NCI-H128 (cell line): ENCODE results near the gene BCL2L13.

ENCODE experiments used
- DNase-seq: peaks from one replicate; lab custom pipeline; 2025; ENCODE audit not compliant: unreplicated experiment; lab: John Stamatoyannopoulos, UW

BCL2L13 gene, protein sequence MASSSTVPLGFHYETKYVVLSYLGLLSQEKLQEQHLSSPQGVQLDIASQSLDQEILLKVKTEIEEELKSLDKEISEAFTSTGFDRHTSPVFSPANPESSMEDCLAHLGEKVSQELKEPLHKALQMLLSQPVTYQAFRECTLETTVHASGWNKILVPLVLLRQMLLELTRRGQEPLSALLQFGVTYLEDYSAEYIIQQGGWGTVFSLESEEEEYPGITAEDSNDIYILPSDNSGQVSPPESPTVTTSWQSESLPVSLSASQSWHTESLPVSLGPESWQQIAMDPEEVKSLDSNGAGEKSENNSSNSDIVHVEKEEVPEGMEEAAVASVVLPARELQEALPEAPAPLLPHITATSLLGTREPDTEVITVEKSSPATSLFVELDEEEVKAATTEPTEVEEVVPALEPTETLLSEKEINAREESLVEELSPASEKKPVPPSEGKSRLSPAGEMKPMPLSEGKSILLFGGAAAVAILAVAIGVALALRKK

DNA sequence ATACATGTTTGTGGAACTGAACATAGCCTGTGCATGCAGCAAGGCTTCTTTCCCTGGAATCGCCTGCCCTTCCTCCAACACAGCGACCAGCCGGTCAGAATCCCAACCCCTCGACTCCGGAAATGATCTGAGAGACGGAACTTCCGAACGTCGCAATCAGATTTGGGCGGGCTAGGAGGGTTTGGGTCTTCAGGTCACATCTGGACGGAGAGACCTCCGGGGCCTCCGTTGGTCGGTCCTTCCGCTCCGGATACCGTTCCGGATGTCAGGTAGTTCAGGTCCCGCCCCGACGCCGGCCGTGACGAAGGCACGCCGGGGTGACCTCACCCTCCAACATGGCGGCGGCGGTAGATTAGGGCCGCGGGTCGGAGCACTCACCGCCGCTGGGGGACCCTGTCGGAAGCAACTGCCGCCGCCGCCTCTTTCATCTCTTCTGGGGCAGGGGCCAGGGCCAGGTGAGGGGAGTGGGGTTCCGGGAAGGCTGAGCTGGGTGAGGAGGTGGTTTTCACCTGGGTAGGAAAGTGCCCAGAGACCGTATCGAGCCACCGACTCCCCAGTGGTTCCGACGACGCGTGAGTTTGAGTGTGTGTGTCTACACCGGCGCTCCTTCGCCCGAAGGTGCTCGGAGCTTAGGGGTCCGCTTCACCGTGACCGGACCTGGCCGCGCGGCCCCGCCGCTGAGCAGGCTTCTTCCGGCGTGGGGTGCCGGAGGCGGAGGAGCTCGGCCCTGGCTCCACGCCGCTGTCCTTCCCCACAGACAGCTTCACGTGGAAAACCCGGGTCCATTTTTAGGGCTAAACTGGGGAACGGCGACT, at the start of gene BCL2L13:
Gene BCL2L13 (plus strand): TSS at position 326 of the 815 bp plus-strand sequence. CDS start 16,955 bp downstream, outside the sequence.
- DNase-seq: peak; percentile 53

DNA sequence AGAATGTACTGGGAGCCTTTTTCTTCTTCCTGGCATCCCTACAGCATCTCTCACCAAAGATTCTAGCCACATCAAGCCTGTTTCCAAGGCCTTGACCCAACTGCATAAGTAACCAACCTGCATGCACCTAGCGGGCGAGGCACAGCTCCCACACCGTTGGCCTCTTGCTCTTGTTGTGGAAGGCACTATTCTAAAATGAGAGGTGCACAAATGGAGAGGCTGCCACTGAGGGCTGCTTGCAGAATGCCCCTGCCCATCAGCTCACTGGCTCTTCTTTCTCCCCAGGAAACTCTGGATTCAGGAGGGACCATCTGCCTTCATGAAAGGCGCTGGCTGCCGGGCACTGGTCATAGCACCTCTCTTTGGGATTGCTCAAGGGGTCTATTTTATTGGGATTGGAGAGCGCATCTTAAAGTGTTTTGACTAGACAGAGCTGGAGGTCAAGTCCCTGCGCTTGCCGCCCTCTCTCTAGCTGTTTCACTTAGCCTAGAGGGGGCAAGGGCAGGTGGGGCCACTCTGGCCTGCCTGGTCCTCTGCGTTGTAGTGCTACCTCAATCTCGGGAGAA, 48.7 kb upstream of the BCL2L13 start:
- no peak for DNase-seq

DNA sequence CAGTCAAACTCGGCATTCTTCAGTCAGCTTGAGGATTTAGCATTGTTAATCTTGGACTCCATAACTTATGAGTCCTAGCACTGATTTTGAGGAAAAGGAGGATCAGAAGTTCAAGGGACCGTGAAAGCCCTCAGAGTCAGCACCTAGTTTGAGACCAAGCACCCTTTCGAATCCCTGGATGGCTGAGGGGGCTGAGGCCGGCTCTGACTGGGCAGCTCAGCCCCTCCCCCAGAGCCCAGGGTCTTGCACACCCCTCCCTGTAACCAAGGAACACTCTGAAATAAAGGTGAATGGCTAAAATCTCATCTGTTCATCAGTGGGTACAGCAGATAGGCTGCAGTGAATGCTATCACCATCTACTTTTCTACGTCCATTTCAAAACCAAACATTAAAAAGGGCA, 48.0 kb upstream of the BCL2L13 start:
- DNase-seq: no peak

GRCh38 chr22:17592201-17592600, 46.4 kb upstream of the BCL2L13 start:
- DNase-seq: no peak

GRCh38 chr22:17596226-17596625, 42.3 kb upstream of the BCL2L13 start:
- DNase-seq: no peak

- DNase-seq: no peak
Observed at GRCh38 chr22:17597217-17597616, 41.3 kb upstream of the BCL2L13 start.

DNA sequence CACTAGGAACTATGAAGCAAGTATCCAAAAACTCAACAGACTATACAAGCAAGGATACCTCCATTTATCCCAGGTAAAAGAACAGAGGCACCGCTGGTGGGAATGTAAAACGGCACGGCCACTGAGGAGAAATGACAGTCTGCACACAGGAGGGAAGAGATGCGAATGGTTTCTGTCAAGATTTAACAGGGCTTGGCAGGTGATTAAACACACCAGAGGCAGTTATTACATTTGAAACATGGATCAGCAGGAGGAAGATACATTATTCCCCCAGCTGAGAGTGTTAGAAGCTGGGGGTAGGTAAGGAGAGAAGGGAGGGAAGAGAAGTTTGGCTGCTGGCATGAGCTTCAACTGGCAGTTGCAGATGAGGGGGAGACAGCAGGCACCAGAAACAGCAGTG, 40.2 kb upstream of the BCL2L13 start:
- DNase-seq: no peak

- no peak for DNase-seq
Observed at GRCh38 chr22:17601031-17601430, 37.5 kb upstream of the BCL2L13 start.

GRCh38 chr22:17603668-17604067, 34.9 kb upstream of the BCL2L13 start:
- no peak for DNase-seq

- no peak for DNase-seq
Observed at GRCh38 chr22:17606496-17606895, 32.1 kb upstream of the BCL2L13 start.

- DNase-seq: no peak
Observed at GRCh38 chr22:17607891-17608521, 30.6 kb upstream of the BCL2L13 start.

GRCh38 chr22:17612057-17612456, 26.5 kb upstream of the BCL2L13 start:
- DNase-seq: no peak

DNA sequence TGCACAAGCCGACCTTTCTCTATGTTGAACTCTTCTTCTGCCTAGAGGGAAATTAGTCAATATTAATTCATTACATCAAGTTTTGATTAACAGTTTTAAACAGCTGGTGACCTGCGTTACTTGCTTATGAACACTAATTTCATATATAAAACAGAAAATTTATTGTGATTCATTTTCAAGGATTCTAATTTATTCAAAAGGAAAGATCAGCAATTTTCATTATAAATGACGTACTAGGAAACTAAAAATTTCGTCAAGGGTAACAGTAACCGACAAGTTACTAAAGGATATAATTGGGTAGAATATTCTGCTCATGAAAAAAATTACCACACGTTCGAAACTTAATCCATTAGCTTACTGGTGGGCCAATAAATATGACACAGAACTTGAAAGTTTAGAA, 25.3 kb upstream of the BCL2L13 start:
- no peak for DNase-seq

DNA sequence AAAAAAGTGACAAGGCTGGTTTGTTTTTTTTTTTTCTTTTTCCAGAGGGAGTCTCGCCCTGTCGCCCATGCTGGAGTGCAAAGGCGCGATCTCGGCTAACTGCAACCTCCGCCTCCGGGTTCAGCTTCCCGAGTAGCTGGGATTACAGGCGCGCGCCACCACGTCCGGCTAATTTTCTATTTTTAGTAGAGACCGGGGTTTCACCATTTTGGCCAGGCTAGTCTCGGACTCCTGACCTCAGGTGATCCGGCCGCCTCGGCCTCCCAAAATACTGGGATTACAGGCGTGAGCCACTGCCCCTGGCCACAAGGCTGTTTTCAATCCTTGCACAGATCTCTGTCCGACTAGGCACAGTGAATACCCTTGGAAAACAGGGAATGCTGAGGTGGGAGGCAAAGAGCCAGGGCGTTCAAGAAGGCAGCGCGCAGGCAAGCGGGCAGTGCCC, 10.6 kb upstream of the BCL2L13 start:
- DNase-seq: no peak

- peak; percentile 78 for DNase-seq
Observed at GRCh38 chr22:17628406-17629172, 10.0 kb upstream of the BCL2L13 start, which contains the start of gene ATP6V1E1. Gene ATP6V1E1, minus strand, starts transcription at chr22:17628749. Its CDS starts 114 bp downstream, at chr22:17628635.

DNA sequence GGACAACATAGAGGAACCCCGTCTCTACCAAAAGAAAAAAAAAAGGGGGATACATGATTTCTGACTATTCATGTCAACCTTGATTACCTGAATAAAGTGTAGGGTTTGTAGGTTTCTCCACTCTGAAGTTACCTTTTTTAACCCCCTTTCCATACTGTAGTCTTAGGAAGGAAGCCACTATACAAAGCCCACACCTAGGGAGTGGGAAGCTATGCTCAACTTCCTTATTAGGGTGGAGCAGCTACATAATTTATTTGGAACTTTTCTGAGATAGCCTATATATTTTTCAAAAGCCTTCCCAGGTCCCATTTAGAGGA, 9.4 kb upstream of the BCL2L13 start:
- no peak for DNase-seq

GRCh38 chr22:17629641-17630040, 8.9 kb upstream of the BCL2L13 start:
- no peak for DNase-seq

- no peak for DNase-seq
Observed at GRCh38 chr22:17631076-17631565, 7.4 kb upstream of the BCL2L13 start.

- no peak for DNase-seq
Observed at GRCh38 chr22:17633217-17633997, 5.2 kb upstream of the BCL2L13 start.

DNA sequence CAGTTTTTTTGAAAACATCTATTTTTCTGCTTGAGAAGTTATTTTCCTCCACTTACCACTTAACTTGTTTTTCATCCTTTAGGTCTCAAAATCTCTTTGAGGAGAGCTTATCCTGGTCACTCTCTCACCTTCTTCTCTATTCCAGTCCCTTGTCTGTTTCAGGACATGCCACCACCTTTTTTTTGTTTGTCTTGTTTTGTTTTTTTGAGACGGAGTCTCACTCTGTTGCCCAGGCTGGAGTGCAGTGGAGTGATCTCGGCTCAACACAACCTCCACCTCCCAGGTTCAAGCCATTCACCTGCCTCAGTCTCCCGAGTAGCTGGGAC, 4.6 kb upstream of the BCL2L13 start:
- no peak for DNase-seq
